HEK293 (cell line): ENCODE data around the gene PANK4.

Experiments used
- HIC1 ChIP-seq: fragments of 450-650 bp; formaldehyde crosslinking; IDR thresholded peaks from 2 replicates; pipeline ENCODE4 v1.5.1; 2016; ENCODE audit warnings: missing biosample characterization, missing genetic modification characterization
- HOXD13 ChIP-seq: sonication (generic); formaldehyde crosslinking; IDR thresholded peaks from 2 replicates; pipeline ENCODE4 v1.8.0; 2022; ENCODE audit warnings: missing genetic modification reagents, borderline replicate concordance
- PRDM1 ChIP-seq: fragments of 450-650 bp; formaldehyde crosslinking; IDR thresholded peaks from 2 replicates; pipeline ENCODE4; 2016; ENCODE audit warnings: missing biosample characterization, missing genetic modification characterization
- ZEB2 ChIP-seq: fragments of 450-650 bp; formaldehyde crosslinking; IDR thresholded peaks from 2 replicates; pipeline ENCODE4 v1.5.1; 2016; ENCODE audit warnings: missing biosample characterization, missing genetic modification characterization
- ZNF121 ChIP-seq: fragments of 450-650 bp; formaldehyde crosslinking; IDR thresholded peaks from 2 replicates; pipeline ENCODE4 v1.5.1; 2016; ENCODE audit warnings: missing biosample characterization, missing genetic modification characterization
- ZNF24 ChIP-seq: fragments of 450-650 bp; formaldehyde crosslinking; IDR thresholded peaks from 2 replicates; pipeline ENCODE4 v1.5.1; 2016; ENCODE audit warnings: missing biosample characterization, missing genetic modification characterization
- ZNF324 ChIP-seq: fragments of 450-650 bp; formaldehyde crosslinking; IDR thresholded peaks from 2 replicates; pipeline ENCODE4 v1.5.1; 2016; ENCODE audit warnings: missing biosample characterization, missing genetic modification characterization
- ZNF394 ChIP-seq: fragments of 450-650 bp; formaldehyde crosslinking; IDR thresholded peaks from 2 replicates; pipeline ENCODE4 v1.5.1; 2016; ENCODE audit warnings: missing biosample characterization, missing genetic modification characterization, mild to moderate bottlenecking, moderate library complexity, borderline replicate concordance
- ZNF433 ChIP-seq: fragments of 450-650 bp; formaldehyde crosslinking; IDR thresholded peaks from 2 replicates; pipeline ENCODE4 v1.5.1; 2016; ENCODE audit warnings: missing biosample characterization, missing genetic modification characterization, low read depth
- ZNF518A ChIP-seq: fragments of 450-650 bp; formaldehyde crosslinking; conservative IDR thresholded peaks from 2 replicates; pipeline ENCODE4 v1.5.1; 2016; ENCODE audit warnings: low read depth, missing biosample characterization, missing genetic modification characterization
- ZNF558 ChIP-seq: fragments of 450-650 bp; formaldehyde crosslinking; IDR thresholded peaks from 2 replicates; pipeline ENCODE4 v1.5.1; 2016; ENCODE audit warnings: missing biosample characterization, missing genetic modification characterization
- ZNF596 ChIP-seq: fragments of 450-650 bp; IDR thresholded peaks from 2 replicates; pipeline ENCODE4 v1.5.0; 2018; ENCODE audit warnings: missing biosample characterization, mild to moderate bottlenecking, missing genetic modification characterization, moderate library complexity
- ZNF624 ChIP-seq: fragments of 450-650 bp; formaldehyde crosslinking; IDR thresholded peaks from 2 replicates; pipeline ENCODE4 v1.5.1; 2017; ENCODE audit warnings: missing biosample characterization, missing genetic modification characterization
- ZNF658 ChIP-seq: fragments of 450-650 bp; formaldehyde crosslinking; IDR thresholded peaks from 2 replicates; pipeline ENCODE4; 2016; ENCODE audit warnings: missing biosample characterization, missing genetic modification characterization
- ZNF670 ChIP-seq: fragments of 450-650 bp; formaldehyde crosslinking; IDR thresholded peaks from 2 replicates; pipeline ENCODE4 v1.5.1; 2016; ENCODE audit warnings: missing biosample characterization, missing genetic modification characterization, low read depth
- ZNF692 ChIP-seq: fragments of 450-650 bp; formaldehyde crosslinking; IDR thresholded peaks from 2 replicates; pipeline ENCODE4 v1.5.1; 2016; ENCODE audit warnings: missing biosample characterization, missing genetic modification characterization
- ZNF776 ChIP-seq: fragments of 450-650 bp; formaldehyde crosslinking; IDR thresholded peaks from 2 replicates; pipeline ENCODE4 v1.5.0; 2017; ENCODE audit warnings: missing biosample characterization, missing genetic modification characterization, borderline replicate concordance
- ZNF777 ChIP-seq: fragments of 450-650 bp; formaldehyde crosslinking; IDR thresholded peaks from 2 replicates; pipeline ENCODE4 v1.5.1; 2017; ENCODE audit warnings: missing biosample characterization, missing genetic modification characterization, borderline replicate concordance
- ZSCAN16 ChIP-seq: fragments of 450-650 bp; formaldehyde crosslinking; IDR thresholded peaks from 2 replicates; pipeline ENCODE4 v1.5.1; 2016; ENCODE audit warnings: missing biosample characterization, missing genetic modification characterization
- TF ChIP-seq, protein P1 (sequence below): fragments of 450-650 bp; formaldehyde crosslinking; IDR thresholded peaks from 2 replicates; pipeline ENCODE4 v1.5.1; 2016; ENCODE audit warnings: missing biosample characterization, missing genetic modification characterization, low read depth
- TF ChIP-seq, protein P2 (sequence below): sonication (generic); formaldehyde crosslinking; IDR thresholded peaks from 2 replicates; pipeline ENCODE4 v1.8.1; 2022; ENCODE audit warnings: mild to moderate bottlenecking, moderate library complexity, missing genetic modification reagents
- TF ChIP-seq, protein P3 (sequence below): fragments of 450-650 bp; formaldehyde crosslinking; IDR thresholded peaks from 2 replicates; pipeline ENCODE4 v1.5.1; 2016; ENCODE audit warnings: missing biosample characterization, missing genetic modification characterization
- TF ChIP-seq, protein P4 (sequence below): fragments of 450-650 bp; formaldehyde crosslinking; IDR thresholded peaks from 2 replicates; pipeline ENCODE4 v1.5.1; 2017; ENCODE audit warnings: missing biosample characterization, mild to moderate bottlenecking, missing genetic modification characterization, moderate library complexity

The PANK4 gene

DNA sequence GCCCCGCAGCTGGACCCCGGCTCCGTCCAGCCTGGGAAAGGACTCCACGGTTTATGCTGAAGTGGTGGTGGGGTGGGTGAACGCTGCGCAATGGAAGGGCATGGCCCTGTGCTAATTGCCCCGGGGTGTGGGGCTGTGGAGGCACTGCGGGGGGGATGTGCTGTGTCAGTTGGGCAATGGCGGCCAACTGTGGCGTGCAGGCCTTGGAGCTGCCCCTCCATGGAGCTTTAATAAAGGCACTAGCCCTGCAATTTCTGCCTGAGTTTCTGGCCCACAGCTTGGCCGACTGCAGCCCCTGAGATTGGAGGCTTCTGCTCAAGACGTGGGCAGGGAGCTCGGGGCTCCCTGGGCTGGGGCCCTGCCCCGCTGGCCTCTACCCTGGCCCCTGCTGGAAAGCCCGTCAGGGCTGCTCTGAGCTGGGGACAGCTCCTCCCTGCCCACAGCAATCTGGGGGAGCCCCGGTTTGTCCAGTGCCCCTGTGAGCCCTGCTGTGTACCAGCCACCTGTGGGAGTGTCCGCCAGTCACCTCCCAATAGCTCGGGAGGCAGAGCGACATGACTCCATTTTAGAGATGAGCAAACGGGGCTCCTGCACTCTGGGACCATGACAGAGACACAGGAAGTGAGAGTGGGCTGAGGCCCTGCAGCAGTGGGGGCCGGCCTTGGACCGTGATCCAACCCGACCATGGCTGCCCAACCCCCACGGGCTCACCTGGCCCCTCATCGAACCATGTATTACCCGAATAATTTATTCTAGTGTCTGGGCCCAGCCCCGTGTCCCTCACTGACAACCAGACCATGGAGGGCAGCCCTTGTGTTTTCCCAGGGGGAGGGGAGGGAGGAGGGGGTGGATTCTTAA, 21.0 kb upstream of the PANK4 start (continued):
- TF ChIP-seq, protein P1, sequence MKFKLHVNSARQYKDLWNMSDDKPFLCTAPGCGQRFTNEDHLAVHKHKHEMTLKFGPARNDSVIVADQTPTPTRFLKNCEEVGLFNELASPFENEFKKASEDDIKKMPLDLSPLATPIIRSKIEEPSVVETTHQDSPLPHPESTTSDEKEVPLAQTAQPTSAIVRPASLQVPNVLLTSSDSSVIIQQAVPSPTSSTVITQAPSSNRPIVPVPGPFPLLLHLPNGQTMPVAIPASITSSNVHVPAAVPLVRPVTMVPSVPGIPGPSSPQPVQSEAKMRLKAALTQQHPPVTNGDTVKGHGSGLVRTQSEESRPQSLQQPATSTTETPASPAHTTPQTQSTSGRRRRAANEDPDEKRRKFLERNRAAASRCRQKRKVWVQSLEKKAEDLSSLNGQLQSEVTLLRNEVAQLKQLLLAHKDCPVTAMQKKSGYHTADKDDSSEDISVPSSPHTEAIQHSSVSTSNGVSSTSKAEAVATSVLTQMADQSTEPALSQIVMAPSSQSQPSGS (tag by site-specific recombination), result no peak
- TF ChIP-seq ZNF433, result no peak
- TF ChIP-seq ZNF777 (tag by site-specific recombination), result no peak
- TF ChIP-seq, protein P2, sequence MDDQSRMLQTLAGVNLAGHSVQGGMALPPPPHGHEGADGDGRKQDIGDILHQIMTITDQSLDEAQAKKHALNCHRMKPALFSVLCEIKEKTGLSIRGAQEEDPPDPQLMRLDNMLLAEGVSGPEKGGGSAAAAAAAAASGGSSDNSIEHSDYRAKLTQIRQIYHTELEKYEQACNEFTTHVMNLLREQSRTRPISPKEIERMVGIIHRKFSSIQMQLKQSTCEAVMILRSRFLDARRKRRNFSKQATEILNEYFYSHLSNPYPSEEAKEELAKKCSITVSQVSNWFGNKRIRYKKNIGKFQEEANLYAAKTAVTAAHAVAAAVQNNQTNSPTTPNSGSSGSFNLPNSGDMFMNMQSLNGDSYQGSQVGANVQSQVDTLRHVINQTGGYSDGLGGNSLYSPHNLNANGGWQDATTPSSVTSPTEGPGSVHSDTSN (CRISPR knock-in tag), result no peak
- no peak for TF ChIP-seq ZNF776
- no peak for TF ChIP-seq ZNF558 (tag by site-specific recombination)
- TF ChIP-seq ZEB2, result peak; percentile 6; the same call in 1 of the 2 replicates
- no peak for TF ChIP-seq ZNF624 (tag by site-specific recombination)
- peak; percentile 41; the same call in 1 of the 2 replicates for TF ChIP-seq ZNF692
- no peak for TF ChIP-seq ZNF518A (tag by site-specific recombination)
- TF ChIP-seq HIC1 (tag by site-specific recombination), result peak; percentile 88; the same call in 1 of the 2 replicates
- TF ChIP-seq, protein P3, sequence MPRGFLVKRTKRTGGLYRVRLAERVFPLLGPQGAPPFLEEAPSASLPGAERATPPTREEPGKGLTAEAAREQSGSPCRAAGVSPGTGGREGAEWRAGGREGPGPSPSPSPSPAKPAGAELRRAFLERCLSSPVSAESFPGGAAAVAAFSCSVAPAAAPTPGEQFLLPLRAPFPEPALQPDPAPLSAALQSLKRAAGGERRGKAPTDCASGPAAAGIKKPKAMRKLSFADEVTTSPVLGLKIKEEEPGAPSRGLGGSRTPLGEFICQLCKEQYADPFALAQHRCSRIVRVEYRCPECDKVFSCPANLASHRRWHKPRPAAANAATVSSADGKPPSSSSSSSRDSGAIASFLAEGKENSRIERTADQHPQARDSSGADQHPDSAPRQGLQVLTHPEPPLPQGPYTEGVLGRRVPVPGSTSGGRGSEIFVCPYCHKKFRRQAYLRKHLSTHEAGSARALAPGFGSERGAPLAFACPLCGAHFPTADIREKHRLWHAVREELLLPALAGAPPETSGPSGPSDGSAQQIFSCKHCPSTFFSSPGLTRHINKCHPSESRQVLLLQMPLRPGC (tag by site-specific recombination), result 0 out of 2 replicates have a peak, but pooled peaks have one; percentile 22
- no peak for TF ChIP-seq ZNF324
- no peak for TF ChIP-seq ZSCAN16 (tag by site-specific recombination)
- TF ChIP-seq ZNF658 (tag by site-specific recombination), result no peak
- no peak for TF ChIP-seq HOXD13 (CRISPR knock-in tag)
- no peak; the same call in 1 of the 2 replicates for TF ChIP-seq ZNF24 (tag by site-specific recombination)
- TF ChIP-seq ZNF394 (tag by site-specific recombination), result no peak; the same call in 1 of the 2 replicates
- 0 out of 2 replicates have a peak, but pooled peaks have one; percentile 7 for TF ChIP-seq ZNF121 (tag by site-specific recombination)
- TF ChIP-seq ZNF596 (tag by site-specific recombination), result no peak
- TF ChIP-seq, protein P4, sequence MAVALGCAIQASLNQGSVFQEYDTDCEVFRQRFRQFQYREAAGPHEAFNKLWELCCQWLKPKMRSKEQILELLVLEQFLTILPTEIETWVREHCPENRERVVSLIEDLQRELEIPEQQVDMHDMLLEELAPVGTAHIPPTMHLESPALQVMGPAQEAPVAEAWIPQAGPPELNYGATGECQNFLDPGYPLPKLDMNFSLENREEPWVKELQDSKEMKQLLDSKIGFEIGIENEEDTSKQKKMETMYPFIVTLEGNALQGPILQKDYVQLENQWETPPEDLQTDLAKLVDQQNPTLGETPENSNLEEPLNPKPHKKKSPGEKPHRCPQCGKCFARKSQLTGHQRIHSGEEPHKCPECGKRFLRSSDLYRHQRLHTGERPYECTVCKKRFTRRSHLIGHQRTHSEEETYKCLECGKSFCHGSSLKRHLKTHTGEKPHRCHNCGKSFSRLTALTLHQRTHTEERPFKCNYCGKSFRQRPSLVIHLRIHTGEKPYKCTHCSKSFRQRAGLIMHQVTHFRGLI (tag by site-specific recombination), result peak; percentile 70; the same call in 1 of the 2 replicates
- no peak for TF ChIP-seq PRDM1
- no peak for TF ChIP-seq ZNF670
